ENCODE results near the gene LAMA1.

LAMA1 gene

DNA sequence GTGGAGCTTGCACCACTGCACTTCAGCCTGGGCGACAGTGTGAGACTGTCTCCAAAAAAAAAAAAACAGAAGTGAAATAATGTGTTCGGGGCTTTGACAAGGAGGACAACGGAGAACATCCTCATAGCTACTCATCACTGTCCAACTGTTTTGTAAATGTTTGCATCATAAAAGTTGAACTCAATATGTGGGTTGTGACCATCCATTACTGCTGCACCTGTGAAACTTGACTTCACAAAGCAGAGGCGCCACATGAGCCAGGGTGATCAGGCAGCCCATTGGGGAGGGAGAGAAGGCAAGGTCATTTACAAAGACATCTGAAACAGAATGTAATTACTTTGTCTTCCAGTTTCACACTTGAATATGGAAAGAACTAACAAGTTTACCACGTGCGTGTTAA lies 61.6 kb downstream of the LAMA1 start:
- DNase-seq (ENCODE audit: low read depth in 2 of 2): no peak

DNA sequence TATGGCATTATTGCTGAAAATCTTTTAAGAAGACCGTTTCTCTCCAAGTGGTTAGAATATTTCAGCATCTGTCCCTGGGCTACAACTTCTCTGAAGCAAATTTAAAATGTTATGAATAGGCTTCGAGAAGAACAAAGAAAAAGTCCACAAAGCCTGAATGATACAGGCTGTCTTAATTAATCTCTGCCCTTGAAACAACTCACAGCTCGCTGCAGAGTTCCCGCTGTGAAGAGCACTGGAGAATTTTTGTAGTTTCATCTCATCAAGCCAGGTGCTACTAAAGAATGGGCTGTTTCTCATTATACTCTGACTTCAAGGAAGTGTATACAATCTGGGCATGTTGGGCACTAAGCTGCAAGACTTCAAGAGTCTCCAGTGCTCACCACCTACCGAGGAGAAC lies 67.6 kb downstream of the LAMA1 start:
- no peak for DNase-seq (ENCODE audit: low read depth in 2 of 2)

DNA sequence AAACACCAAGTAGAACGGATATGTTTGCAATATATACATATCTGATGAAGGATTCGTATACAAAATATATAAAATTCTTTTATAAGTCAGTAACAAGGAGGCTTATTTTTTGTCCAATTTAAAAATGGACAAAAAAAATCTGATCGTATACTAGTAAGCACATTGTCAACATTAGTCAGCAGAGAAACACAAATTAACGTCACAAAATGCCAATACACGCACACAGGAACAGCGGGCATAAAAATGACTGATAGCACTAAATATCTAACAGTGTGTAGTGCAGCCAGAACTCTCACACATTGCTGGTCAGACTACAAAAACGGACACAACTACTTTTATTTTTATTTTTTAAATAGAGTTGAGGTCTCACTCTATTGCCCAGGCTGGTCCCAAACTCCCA lies 69.5 kb downstream of the LAMA1 start:
- no peak for DNase-seq (ENCODE audit: low read depth in 2 of 2)

DNA sequence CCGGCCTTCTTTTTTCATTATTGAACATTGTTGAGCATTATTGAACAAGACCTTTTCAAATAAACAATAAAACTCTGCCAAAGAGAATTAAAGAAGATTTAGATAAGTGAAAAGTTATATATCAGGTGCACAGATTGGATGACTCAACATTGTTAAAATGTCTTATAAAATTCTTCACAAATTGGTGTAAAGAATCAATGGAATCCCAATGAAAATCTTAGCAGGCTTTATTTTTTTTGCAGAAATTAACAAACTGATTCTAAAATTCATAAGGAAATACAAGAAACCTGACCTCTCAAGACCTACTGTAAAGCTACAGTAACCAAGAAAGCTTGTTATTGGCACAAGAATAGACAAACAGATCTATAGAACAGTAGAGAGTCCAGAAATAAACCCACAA lies 70.3 kb downstream of the LAMA1 start:
- no peak for DNase-seq (ENCODE audit: low read depth in 2 of 2)

DNA sequence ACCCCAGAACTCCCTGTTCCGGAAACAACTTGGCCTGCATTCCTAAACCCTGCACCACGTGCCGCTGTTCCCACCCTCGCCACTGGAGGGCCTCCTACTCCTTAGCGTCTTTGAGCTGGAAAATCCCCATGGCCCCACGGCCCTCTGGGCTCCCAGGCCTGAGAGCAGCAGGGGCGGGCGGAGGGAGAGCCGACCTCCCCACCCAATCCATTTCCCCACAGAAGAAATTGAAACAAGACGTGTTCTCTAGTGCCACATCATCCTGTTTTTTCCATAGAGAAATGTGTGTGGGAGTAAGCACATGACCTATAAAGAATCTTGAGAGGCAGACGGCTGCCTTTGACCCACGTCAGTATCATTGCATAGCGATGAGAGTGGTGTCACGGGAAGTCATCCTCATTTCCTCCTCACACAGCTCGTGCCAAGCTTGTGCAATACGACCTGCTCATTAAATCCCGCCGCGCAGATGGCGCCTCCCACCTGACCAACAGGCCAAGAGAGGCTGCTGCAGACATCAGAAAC lies 79.2 kb downstream of the LAMA1 start:
- DNase-seq (ENCODE audit: low read depth in 2 of 2): no peak

DNA sequence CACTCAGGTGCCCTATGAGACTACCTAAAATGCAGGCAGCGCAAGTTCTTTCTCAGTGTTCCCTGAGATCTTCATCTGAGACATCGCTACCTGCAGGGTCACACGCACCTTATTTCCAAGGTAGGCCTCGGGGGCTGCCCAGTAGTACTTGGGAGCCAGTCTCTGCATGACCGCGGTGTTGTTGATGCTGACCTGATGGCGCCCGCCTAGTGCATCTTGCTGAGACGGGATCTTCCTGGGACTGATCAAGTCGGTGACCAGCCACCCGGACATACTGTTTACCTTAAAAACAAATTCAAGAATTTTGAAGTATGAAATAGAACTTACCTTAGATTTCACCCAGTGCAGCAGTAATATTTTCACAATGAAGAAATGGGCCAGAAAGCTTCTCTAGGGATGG lies 80.1 kb downstream of the LAMA1 start:
- no peak for DNase-seq (ENCODE audit: low read depth in 2 of 2)

DNA sequence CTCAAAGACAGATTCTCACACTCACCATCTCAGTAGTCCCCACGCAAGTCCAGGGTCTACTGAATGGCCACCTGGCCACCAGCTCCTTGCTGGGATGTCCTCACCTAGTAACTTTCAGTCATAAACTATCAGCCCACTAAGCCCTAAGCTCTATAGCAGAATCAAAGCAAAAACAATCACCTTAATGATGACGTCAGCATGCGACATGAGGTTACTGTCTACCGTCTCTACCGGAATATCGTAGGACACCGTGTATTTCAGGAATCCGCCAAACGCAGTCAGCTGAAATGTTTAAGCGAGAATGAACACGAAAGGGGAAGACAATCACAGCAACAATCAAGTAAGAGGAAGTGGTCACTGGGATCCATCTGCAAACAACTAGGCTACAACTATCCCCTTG lies 81.8 kb downstream of the LAMA1 start:
- DNase-seq (ENCODE audit: low read depth in 2 of 2): no peak

DNA sequence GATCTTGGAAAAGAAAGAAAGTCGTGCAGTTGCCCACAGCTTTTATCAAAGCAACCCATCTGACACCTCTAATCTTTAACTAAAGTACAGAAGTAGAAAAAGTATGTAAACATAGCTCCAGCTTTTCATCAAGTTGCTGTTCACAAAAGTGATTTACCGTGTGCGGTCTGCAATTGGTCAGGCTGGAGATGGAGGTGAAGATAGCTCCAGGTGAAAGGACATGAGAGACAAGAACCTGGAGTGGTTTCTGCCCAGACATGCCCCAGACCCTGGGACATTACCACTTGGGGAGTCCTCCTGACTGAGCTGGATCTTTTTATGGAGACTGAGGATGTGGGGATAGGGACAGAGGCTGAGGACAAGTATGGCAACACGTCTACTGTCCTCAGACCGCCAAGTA lies 82.7 kb downstream of the LAMA1 start:
- DNase-seq (ENCODE audit: low read depth in 2 of 2): no peak

DNA sequence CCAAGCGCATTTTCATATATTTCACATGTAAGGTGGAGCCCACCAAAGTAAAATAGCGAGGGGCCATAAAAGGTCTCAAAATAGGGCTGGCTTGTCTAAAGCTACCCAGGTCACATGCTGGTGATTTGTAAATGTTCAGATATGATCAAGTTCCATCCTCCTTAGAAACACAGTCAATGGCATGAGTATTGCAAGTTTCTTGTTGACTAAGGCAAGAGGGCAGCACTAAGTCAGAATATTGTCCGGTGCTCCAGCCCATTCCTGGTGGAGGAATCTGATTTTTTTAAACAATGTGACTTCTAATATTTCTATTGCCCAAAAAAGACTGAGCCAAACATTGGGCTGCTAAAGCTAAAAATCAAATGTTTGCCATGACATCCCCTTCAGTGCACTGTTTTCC lies 85.1 kb downstream of the LAMA1 start:
- DNase-seq (ENCODE audit: low read depth in 2 of 2): no peak

DNA sequence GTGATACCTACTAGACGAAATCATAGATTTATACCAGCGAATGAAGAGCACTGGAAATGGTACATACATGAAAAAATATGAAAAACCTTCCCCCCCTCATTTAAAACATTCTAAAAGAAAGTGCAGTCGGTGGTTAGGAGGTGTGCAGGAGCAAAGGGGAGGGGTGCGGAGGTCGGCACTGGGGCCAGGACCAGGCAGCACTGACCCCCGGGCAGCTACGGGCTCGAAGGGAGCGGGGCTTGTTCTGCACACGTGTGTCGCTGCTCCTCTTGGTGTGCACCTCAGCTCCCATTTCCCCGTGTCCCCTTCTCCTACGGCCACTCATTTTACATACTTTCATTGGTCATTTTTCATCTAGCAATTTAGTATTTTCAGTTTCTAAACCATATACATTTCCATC lies 89.0 kb downstream of the LAMA1 start:
- no peak for DNase-seq (ENCODE audit: low read depth in 2 of 2)

DNA sequence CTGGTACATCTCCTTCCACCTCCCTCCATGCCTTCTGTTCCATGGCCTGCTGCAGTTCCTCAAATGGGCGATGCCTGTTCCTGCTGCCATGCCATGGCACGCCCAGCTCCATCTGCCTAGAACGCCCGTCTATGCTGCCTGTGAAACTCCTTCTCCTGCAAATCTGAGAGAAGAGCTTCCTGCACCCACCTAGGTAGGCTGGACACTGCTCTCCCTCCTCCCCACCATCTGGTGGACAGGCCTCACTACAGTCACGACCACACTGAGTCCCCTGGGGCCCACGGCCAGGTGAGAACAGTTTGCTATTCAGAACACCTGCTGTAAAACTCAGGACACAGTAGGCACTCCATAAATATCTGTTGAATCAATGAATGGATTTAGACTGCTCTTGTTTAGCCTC lies 92.4 kb downstream of the LAMA1 start:
- DNase-seq (ENCODE audit: low read depth in 2 of 2): no peak

DNA sequence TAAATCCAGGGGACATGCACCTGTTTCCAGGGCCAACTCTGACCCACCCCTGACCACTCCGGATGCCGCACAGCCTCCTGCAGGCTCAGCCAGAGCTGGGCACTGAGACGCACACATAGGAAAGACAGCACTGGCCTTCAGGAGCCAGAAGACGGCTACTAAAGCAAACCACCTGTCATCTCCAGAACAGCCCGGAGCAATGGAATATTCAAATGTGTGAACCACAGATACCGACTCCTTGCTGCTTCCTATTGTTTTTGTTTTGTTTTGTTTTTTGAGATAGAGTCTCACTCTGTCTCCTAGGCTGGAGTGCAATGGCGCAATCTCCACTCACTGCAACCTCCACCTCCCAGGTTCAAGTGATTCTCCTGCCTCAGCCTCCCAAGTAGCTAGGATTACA lies 94.0 kb downstream of the LAMA1 start:
- DNase-seq (ENCODE audit: low read depth in 2 of 2): no peak

DNA sequence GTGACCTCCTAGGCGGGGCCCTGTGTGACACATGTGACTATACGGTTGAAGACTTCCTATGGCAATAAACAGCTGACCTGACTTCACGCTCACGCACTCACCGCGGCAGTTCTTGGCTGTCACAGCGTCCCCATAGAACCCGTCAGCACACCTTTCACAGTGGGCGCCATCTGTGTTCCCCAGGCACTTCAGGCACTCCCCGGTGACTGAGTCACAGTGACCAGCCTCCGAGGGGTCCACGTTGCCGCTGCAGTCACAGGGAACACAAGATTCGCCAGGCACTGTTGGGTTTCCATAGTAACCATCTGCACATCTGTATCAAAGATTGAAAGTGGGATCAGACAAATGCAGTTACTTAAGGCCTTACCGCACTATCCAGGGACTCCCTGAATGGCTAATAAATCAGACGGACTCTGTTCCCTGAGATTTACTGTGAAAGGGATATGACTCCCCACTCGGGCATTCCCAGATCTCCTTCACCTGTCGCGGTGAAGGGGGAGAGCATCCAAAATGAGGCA lies 94.5 kb downstream of the LAMA1 start:
- no peak for DNase-seq (ENCODE audit: low read depth in 2 of 2)

DNA sequence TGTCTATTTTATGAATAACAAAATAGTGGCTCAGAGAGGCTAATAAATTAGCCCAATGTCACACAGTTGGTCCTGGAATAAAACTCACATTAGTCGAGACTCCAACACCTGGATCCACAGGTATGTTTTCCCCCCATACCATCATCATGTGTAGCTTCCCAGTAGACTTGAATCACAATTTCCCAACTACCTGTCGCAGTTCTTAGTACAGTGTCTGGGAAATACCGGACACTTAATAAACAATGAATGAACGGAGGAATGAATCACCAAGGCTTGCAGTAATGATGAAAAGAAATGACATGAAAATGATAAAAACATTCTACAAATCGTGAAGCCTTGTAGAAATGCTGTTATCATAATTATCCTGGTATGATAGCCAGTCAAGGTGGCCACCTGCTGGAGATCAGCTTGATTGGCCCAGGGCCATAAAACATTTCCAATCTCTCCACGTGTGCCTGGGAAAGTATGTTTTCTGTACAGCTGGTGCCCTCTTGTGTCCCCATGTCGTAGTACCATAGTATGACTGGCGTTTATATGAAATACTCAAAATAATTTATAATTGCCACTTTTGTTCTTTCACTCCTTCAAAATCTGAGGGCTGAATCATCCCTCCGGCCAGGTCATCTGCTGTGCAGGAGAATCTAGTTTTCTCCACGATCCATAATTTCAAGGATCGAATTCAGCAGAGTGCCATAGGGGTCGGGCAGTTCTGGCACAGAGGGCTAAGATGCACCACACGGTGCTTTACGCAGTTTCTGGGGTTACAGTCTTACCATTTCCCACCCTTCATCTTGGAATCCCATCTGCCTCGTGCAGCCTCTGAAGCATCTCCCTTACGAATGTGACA lies 95.4 kb downstream of the LAMA1 start:
- no peak for DNase-seq (ENCODE audit: low read depth in 2 of 2)

DNA sequence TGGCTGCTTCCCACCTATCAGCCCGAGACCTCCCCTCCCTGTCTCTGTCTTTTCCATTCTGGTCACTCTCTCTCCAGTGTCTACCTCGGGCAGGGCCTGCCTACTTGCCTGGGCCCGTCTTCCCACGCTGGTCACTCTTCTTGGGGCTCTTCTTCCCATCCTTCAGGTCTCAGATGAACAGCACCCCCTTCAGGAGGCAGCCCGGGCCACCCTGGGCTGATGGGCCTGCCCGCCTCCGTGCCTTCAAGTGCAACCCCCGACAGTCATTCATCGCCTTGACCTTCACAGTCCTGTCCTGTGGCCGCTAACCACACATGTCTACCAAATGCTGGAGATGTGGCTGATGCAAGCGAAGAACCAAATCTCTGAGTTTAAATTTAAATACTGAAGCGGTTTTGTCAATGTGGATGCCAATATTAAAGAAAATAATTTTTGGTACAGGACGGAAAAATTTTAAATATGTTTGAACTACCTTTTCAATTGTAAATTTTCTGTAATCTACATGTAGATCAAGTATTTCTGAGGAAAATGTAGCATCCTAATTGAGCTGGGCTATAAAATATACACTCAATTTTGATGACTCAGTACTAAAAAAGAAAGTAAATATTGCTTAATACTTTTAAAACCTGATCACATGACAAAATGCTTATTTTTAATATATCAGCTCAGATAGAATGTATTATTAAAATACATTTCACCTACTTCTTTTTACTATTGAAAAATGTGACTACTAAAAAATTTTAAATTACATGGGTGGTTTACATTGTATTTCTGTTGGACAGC lies 96.4 kb downstream of the LAMA1 start:
- no peak for DNase-seq (ENCODE audit: low read depth in 2 of 2)

DNA sequence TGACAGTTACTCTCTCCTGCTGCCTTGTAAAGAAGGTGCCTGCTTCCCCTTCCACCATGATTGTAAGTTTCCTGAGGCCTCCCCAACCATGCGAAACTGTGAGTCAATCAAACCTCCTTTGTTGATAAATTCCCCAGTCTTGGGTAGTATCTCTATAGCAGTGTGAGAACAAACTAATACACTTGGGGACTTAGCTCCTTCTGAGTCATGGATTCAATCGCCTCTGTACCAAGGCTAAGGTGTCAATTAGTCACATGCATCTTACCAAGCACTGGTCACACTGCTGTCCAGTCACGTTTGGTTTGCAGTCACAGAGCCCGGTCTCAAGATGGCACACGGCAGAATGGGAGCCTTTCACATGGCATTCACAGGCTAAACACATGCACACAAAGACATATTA lies 100.6 kb downstream of the LAMA1 start:
- DNase-seq (ENCODE audit: low read depth in 2 of 2): no peak

DNA sequence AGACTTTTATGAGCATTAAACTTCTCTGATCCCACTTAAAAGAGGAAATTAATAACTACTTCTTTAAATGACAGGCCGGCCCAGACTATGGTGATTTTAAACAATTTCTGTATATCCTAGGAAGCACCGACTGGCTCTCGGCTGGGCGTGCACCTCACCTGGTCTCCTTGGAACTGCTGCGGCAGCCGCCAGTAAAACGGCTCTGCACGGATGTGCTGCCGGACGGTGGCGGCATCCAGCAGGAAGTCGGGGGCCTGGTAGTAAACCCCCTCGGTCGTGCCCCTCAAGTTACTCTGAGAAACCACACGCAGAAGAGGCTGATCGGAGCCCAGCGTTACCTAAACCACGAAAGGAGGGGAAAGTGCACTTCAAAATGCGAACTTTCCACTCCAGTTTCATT lies 106.5 kb downstream of the LAMA1 start:
- DNase-seq (ENCODE audit: low read depth in 2 of 2): no peak

DNA sequence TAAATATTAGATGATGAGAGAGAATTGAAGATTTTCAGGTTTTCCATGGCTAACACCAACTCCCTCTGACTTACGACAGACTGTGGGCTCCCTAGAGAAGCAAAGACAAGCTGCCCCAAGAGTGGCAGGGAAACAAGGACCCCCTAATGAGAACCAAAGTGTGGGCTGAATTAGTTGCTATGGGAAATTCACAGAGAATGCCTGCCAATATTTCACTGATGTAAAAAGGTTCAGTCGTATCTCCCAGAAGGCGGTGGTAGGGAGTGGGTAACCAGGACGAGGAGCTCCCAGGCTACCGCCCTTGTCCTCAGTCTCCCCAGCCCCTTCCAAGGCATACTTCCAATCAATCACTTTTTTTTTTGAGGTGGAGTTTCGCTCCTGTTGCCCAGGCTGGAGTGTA lies 113.6 kb downstream of the LAMA1 start:
- DNase-seq (ENCODE audit: low read depth in 2 of 2): no peak

DNA sequence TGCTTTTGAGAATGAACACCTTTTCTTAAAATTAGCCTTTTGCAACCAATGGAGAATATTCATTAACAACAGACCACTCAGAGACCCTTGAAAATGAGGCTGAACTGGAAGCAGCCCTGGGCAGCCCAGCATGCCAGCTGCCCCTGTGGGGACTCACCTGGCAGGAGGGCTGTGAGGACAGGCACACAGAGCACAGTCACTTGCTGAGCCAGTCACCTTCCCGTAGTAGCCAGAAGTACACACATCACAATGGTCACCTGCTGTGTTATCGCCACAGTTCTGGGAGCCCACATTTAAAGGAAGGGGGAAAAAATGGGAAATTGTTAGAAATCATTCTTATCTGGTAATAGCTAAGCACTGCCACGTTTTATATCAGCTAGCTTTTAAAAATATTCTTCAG lies 115.5 kb downstream of the LAMA1 start:
- DNase-seq (ENCODE audit: low read depth in 2 of 2): no peak

DNA sequence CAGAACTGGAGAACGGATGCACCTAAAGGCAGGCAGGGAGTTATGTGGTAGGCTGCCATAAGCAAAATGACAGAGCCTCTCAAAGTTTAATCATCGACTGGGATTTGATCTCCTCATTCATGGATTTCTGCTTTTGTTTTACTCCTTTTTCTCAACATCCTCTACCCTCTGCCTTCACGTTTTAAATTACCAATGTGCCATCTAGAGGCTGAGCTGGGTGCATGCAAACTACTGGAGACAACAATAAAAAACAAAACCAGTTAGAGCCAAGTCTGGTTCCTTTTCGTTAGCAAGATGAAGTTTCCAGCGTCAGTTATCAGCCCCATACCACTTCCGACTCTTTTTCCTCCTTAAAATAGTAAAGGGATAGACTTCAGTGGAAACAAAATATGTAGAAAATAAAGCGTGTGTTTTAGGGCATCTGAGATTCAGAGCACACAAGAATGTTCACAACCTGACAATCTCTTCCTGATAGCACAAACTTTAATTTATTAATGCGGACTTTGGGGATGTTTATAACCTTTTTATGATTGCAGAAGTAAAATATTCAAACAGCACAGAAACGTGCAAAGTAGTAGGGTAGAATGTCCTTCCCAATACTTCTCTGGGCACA lies 117.0 kb downstream of the LAMA1 start:
- no peak for DNase-seq (ENCODE audit: low read depth in 2 of 2)

DNA sequence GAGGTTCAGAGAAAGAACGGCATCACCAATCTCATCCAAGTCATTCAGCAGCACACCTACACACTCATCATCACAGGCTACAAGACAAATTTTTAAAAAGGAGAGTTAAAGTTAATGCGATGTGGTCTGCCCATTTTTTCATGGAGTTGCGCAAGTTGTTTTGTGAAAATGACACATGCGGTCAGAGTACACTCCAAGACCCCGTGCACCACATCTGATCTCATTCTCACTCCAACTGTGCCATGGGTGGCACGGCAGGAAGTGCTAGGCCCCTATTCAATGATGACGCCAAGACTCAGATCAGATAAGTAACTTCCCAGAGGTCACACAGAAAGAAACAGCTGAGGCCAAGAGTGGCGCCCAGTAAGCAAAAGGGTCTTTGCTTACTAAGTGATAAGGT lies 119.8 kb downstream of the LAMA1 start:
- DNase-seq (ENCODE audit: low read depth in 2 of 2): no peak

DNA sequence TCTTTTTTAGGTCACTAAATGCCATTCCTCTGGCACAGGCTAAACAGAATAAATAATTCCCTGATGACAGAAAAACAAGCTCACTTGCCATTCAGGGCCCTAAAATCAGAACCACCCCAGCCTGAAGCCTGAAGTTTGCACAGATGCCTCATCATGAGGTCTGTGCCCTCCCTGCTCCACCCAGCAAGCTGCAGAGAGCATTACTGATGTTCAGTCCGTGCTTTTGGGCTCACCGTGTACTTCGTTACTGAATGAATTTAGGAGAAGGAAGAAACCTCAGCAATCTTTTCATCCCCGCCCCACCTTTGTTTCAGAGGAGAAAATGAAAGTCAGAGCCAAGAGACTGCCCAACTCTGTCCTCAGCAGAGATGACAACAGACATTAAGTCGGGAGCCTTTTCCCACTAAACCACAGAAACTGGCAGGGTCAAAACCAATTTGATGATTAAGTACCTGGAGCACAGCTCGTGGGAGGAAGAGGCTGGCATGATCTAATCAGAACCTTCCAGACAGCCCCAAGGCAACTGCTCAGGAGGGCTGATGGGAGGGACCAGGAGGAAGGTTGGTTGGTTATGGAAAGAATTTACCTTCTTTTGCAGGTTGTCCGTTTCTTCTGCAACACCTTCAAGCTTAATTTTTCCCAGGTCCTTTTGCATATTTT lies 122.7 kb downstream of the LAMA1 start:
- no peak for DNase-seq (ENCODE audit: low read depth in 2 of 2)

All from stimulated activated CD4-positive, alpha-beta T cell treated with anti-CD3 and anti-CD28 coated beads, Interleukin-12 subunit alpha, Interleukin-12 subunit beta, amount 100 ng/mL, for 24 hours (primary cell).